AG04450 (cell line): ENCODE measurements around the gene AFF3. TPM values are rescaled to one million over a fixed set of nuclear protein-coding genes. Genes with fewer than 3 reads are reported as not detected.

Experiments
- CTCF ChIA-PET: fragments of 300-600, 350-600 bp; formaldehyde crosslinking; extraction: SDS; loops from one replicate; lab custom pipeline; 2022; ENCODE audit warnings: antibody characterized with exemption, inconsistent platforms; lab: Charles Lee
- POLR2A ChIA-PET: fragments of 350-600 bp; formaldehyde crosslinking; extraction: SDS; loops from one replicate; lab custom pipeline; 2021; ENCODE audit warnings: antibody characterized with exemption, inconsistent platforms; lab: Yijun Ruan, JAX
- DNase-seq: peaks from one replicate; pipeline ENCODE4 v3.0.0-alpha.2; 2011; ENCODE audit warnings: low read depth, low spot score
- H3K27ac ChIP-seq: one replicate; pipeline ENCODE4 v1.5.1; 2012; ENCODE audit warnings: low read depth, low read length, control low read depth
- H3K27me3 ChIP-seq: one replicate; pipeline ENCODE4 v1.6.0; 2012; ENCODE audit warnings: low read length; ENCODE audit not compliant: control insufficient read depth, insufficient read depth
- H3K4me3 ChIP-seq: 2 replicates; pipeline ENCODE4 v1.5.1; 2011; ENCODE audit warnings: mild to moderate bottlenecking, low read depth, low read length, control low read depth
- H3K9me3 ChIP-seq: 2 replicates; pipeline ENCODE4 v1.5.1; 2012; ENCODE audit warnings: low read length; ENCODE audit not compliant: control insufficient read depth, insufficient read depth
- CTCF ChIP-seq: IDR thresholded peaks from 2 replicates; pipeline ENCODE4 v1.5.1; 2011; ENCODE audit warnings: low read depth, low read length, control low read depth, inconsistent platforms
- polyA plus RNA-seq: library from polyadenylated mRNA; depleted of rRNA; stranded (reverse); fragments of >200 nt; gene quantifications from 2 replicates; pipeline ENCODE4 v1.2.3, GENCODE V29; 2011

Gene AFF3
- polyA plus RNA-seq, 1 experiment, result 17.9 TPM

- Histone ChIP-seq H3K4me3 (no peak overlapping the region), H3K9me3 (peaks cover under 1% of the 10 kb centered on the region; the same call in 1 of the 2 replicates), H3K27ac (no peak overlapping the region), H3K27me3 (no peaks in the 10 kb centered on the region)
- ChIA-PET POLR2A (no interaction called here), CTCF (interaction anchor here (1.3 kb wide), 1 partner anchor 275 kb away, joined by 3 read pairs; no protein-coding TSS in a partner anchor)
- TF ChIP-seq CTCF, result no peak
- no peak for DNase-seq
These were observed 308.0 kb downstream of the AFF3 start for GRCh38 chr2:99834426-99834825.

- H3K9me3 ChIP-seq, result no peaks in the 10 kb centered on the region
- no peak for DNase-seq
- H3K27ac ChIP-seq, result no peak overlapping the region
- no peak for TF ChIP-seq CTCF
- H3K4me3 ChIP-seq, result no peak overlapping the region
- no peaks in the 10 kb centered on the region for H3K27me3 ChIP-seq
- ChIA-PET POLR2A (no interaction called here), CTCF (no interaction called here)
These were observed 308.7 kb downstream of the AFF3 start for GRCh38 chr2:99833586-99834201.

GRCh38 chr2:99832926-99833325 lies 309.5 kb downstream of the AFF3 start:
- H3K4me3 ChIP-seq, result no peak overlapping the region
- H3K27ac ChIP-seq, result no peak overlapping the region
- no peak for DNase-seq
- no peak for TF ChIP-seq CTCF
- CTCF ChIA-PET, result no interaction called here
- POLR2A ChIA-PET, result no interaction called here
- H3K9me3 ChIP-seq, result no peaks in the 10 kb centered on the region
- H3K27me3 ChIP-seq, result no peaks in the 10 kb centered on the region

- no peak overlapping the region for H3K4me3 ChIP-seq
- H3K27me3 ChIP-seq, result no peaks in the 10 kb centered on the region
- ChIA-PET CTCF (no interaction called here), POLR2A (no interaction called here)
- TF ChIP-seq CTCF, result no peak
- H3K27ac ChIP-seq, result no peak overlapping the region
- no peaks in the 10 kb centered on the region for H3K9me3 ChIP-seq
- no peak for DNase-seq
These were observed 310.6 kb downstream of the AFF3 start for GRCh38 chr2:99831772-99832171.

- peak overlapping the region; percentile 13 for H3K27ac ChIP-seq
- no peaks in the 10 kb centered on the region for H3K27me3 ChIP-seq
- ChIA-PET POLR2A (interaction anchor here (0.7 kb wide), 1 partner anchor 33 kb away, joined by 3 read pairs; no protein-coding TSS in a partner anchor), CTCF (no interaction called here)
- no peak for TF ChIP-seq CTCF
- DNase-seq, result no peak
- H3K4me3 ChIP-seq, result no peak overlapping the region
- no peaks in the 10 kb centered on the region for H3K9me3 ChIP-seq
These were observed 314.9 kb downstream of the AFF3 start for GRCh38 chr2:99827296-99827999.
